HFFc6 (cell line): ENCODE results near the gene SLC34A3. TPM values are rescaled to one million over a fixed set of nuclear protein-coding genes. Genes with fewer than 3 reads are reported as not detected.

Experiments
- DNase-seq: peaks from one replicate; pipeline ENCODE4 v3.0.0-alpha.2; 2018
- H3K27ac Mint-ChIP-seq: 2 replicates; pipeline ENCODE4 v1.8.0; 2020; ENCODE audit warnings: mild to moderate bottlenecking, mixed read lengths
- H3K27me3 Mint-ChIP-seq: 2 replicates; pipeline ENCODE4 v1.8.0; 2021; ENCODE audit warnings: mild to moderate bottlenecking, moderate library complexity, mixed read lengths; ENCODE audit not compliant: insufficient read depth
- H3K36me3 Mint-ChIP-seq: 2 replicates; pipeline ENCODE4 v1.8.0; 2021; ENCODE audit warnings: low read depth, mixed read lengths
- H3K4me1 Mint-ChIP-seq: 2 replicates; pipeline ENCODE4 v1.8.0; 2020; ENCODE audit warnings: low read depth, mixed read lengths
- H3K4me3 Mint-ChIP-seq: 2 replicates; pipeline ENCODE4 v1.8.0; 2020; ENCODE audit warnings: mild to moderate bottlenecking, moderate library complexity, mixed read lengths
- H3K9me3 Mint-ChIP-seq: 2 replicates; pipeline ENCODE4 v1.8.0; 2020; ENCODE audit warnings: mild to moderate bottlenecking, mixed read lengths
- CTCF ChIP-seq: fragments of 200-600 bp; sonication (generic); IDR thresholded peaks from 2 replicates; pipeline ENCODE4 v1.5.0; 2021; ENCODE audit warnings: antibody characterized with exemption, mild to moderate bottlenecking
- total RNA-seq, 6 experiments: library from RNA; stranded (reverse); fragmentation: NEBNext Ultra II Directional; extraction: Animal tissue kit (Norgen Biotek cat#: 25700); gene quantifications; 2 replicates in 1 of 6; 3 replicates in 5 of 6; pipeline ENCODE4 v1.2.3, GENCODE V29; 2021

SLC34A3 gene
- total RNA-seq, 6 experiments from 2014 or later = not detected

- no peak overlapping the region for H3K27ac Mint-ChIP-seq
- no peak for TF ChIP-seq CTCF
Observed at GRCh38 chr9:137265496-137266161, 34.9 kb downstream of the SLC34A3 start.

GRCh38 chr9:137266162-137266527 is 35.4 kb downstream of the SLC34A3 start:
- Mint-ChIP-seq H3K36me3 (peaks cover 26% of the 10 kb centered on the region), H3K9me3 (no peaks in the 10 kb centered on the region), H3K27ac (no peak overlapping the region), H3K4me1 (peaks cover 30% of the 10 kb centered on the region), H3K27me3 (peaks cover 2% of the 10 kb centered on the region), H3K4me3 (no peak overlapping the region)
- TF ChIP-seq CTCF = no peak
- DNase-seq = no peak

More at GRCh38 chr9:137265496-137266161, 34.9 kb downstream of the SLC34A3 start:
- H3K9me3 Mint-ChIP-seq = no peaks in the 10 kb centered on the region
- H3K27me3 Mint-ChIP-seq = peaks cover 2% of the 10 kb centered on the region
- H3K4me3 Mint-ChIP-seq = no peak overlapping the region
- H3K4me1 Mint-ChIP-seq = peaks cover 30% of the 10 kb centered on the region
- no peak for DNase-seq
- H3K36me3 Mint-ChIP-seq = peaks cover 26% of the 10 kb centered on the region

- peaks cover 2% of the 10 kb centered on the region for H3K27me3 Mint-ChIP-seq
- H3K27ac Mint-ChIP-seq = no peak overlapping the region
- no peak overlapping the region for H3K4me3 Mint-ChIP-seq
- TF ChIP-seq CTCF = no peak
- H3K36me3 Mint-ChIP-seq = peaks cover 21% of the 10 kb centered on the region
- DNase-seq = no peak
- no peaks in the 10 kb centered on the region for H3K9me3 Mint-ChIP-seq
- H3K4me1 Mint-ChIP-seq = peaks cover 26% of the 10 kb centered on the region
Observed at GRCh38 chr9:137266585-137267453, 36.1 kb downstream of the SLC34A3 start.

GRCh38 chr9:137267933-137268355 is 37.2 kb downstream of the SLC34A3 start:
- H3K4me3 Mint-ChIP-seq = no peak overlapping the region
- TF ChIP-seq CTCF = no peak
- no peaks in the 10 kb centered on the region for H3K9me3 Mint-ChIP-seq
- peak overlapping the region; percentile 83 for H3K27ac Mint-ChIP-seq
- no peak for DNase-seq
- H3K36me3 Mint-ChIP-seq = peaks cover 20% of the 10 kb centered on the region
- peaks cover 2% of the 10 kb centered on the region for H3K27me3 Mint-ChIP-seq
- H3K4me1 Mint-ChIP-seq = peaks cover 23% of the 10 kb centered on the region

- DNase-seq = no peak
- TF ChIP-seq CTCF = no peak
- peaks cover 2% of the 10 kb centered on the region for H3K27me3 Mint-ChIP-seq
- peak overlapping the region; percentile 25 for H3K4me3 Mint-ChIP-seq
- H3K27ac Mint-ChIP-seq = peak overlapping the region; percentile 83
- H3K36me3 Mint-ChIP-seq = peaks cover 20% of the 10 kb centered on the region
- peaks cover 23% of the 10 kb centered on the region for H3K4me1 Mint-ChIP-seq
- no peaks in the 10 kb centered on the region for H3K9me3 Mint-ChIP-seq
Observed at GRCh38 chr9:137268538-137269201, 38.0 kb downstream of the SLC34A3 start.
